ENCODE results near the gene EPPIN.

GRCh38 chr20:45579184-45579583 lies 32.0 kb upstream of the EPPIN start, which contains the start of gene WFDC8:
- no peak for TF ChIP-seq GATA3 (IDR thresholded peaks at IDR 0.05; ENCODE audit: low read depth, low read length)
- TF ChIP-seq GATA2 (IDR thresholded peaks at IDR 0.05; ENCODE audit: low read depth, low read length): no peak
